HG03196 (cell line): ENCODE data around the gene C6orf163.
"Not testable (repeated sequence)": the region's sequence is repeated elsewhere in the genome, so short reads cannot be mapped to it uniquely, and the experiment has no call there.

Source experiments
- ATAC-seq: cut with Tn5 transposase; IDR thresholded peaks from one replicate; pipeline ENCODE4 v1.9.1; 2021; ENCODE audit not compliant: unreplicated experiment

The C6orf163 gene

DNA sequence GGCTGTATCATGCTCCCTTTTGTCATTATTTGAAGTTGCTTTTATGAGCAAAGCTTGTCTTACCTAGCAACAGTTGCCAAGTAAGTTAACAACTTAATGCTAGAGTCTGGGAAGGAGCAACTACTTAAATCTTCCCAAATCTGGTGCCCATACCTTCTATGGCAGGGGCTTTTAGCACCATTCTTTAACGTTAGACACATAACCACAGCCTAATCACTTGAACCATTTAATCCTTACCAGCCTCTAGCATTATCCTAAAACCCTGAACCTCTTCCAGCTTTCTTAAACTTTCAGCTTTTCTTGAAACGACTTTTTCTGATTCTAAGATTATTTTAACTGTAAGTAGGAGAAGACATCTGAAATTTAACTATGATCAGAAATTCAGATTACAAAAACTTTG is at the start of gene C6orf163:
TSS of gene C6orf163 (plus strand) at position 83 of the 400 bp plus-strand sequence. CDS start at position 370, 287 bp downstream.
- no peak for ATAC-seq

DNA sequence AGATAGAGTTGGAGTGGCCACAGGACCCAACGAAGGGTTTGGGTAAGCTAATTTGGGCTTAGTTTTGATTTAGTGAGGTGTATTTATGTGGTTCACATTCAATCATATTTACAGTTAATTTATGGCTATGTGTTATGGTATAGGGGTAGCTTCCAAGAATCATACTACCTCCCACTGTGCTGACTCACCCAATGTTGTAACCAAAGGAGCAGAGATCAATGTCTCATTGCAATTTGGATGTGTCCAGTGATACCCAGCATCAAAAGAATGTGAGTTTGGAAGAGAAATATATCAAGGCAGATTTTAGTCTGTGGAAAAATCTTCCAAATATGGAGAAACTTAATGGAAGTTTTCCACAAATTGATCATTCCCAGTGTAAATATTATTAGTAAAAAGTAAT is 47.5 kb upstream of the C6orf163 start:
- ATAC-seq, result no peak

DNA sequence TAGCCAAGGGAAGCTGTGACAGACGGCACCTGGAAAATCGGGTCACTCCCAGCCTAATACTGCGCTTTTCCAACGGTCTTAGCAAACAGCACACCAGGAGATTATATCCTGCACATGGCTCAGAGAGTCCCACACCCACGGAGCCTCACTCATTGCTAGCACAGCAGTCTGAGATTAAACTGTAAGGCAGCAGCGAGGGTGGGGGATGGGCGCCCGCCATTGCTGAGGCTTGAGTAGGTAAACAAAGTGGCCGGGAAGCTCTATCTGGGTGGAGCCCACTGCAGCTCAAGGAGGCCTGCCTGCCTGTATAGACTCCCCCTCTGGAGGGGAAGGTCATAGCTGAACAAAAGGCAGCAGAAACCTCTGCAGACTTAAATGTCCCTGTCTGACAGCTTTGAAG is 43.3 kb upstream of the C6orf163 start:
- not testable (repeated sequence) for ATAC-seq

DNA sequence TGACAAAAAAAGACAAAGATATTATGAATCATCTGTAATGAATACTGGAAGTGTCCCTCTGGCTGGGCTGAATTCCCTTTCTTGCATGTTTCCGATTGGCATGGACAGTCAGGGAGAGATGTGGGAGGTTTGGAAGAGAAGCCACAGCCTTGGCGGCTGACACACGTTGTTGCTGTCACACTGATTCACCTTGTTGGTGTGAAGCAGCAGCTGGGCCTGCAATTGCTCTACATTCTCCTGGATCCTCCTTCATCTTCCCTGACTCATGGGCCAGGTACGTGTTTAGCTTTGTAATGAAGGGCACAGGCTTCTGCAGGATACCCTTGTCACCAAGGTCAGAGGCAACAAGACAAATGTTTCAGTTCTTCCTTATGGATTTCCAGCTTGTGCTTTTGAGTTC is 35.6 kb upstream of the C6orf163 start:
- no peak for ATAC-seq

DNA sequence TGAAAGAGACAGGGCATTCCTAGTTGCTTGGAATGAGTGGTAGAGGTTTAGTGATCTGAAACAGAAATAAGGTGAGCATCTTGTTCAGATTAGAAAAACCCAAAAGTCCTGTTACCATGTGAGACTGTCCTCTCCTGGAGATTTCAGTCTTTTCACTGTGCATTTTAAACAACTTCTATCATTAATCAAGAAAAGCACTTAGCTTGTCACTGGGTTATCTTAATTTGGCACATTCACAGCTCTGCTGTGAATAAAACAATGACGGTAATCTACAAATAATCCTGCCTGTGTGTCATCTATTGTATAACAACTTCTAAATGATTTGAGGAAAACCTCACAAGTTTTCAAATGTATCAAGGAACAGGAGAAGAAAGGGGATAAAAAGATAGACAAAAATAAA is 31.8 kb upstream of the C6orf163 start:
- ATAC-seq, result no peak

DNA sequence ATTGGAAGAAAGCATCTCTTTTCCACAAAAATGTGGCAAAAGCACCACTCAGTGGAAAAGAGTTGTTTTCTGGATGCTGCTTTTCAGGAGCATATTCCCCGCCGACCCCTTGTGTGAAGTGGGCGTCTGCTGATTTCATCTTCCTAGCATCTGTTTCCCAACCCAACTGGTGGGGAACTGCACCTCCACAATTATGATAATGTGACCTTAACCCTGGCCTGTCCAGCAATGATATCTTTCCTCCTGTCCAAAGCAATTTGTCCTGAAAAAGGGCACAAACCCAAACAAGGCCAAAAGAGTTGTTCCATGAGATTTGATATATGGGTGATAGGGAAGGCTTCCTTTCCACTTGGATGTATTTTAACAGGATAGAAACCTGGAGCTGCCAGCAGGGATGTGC is 29.5 kb upstream of the C6orf163 start:
- ATAC-seq, result no peak

DNA sequence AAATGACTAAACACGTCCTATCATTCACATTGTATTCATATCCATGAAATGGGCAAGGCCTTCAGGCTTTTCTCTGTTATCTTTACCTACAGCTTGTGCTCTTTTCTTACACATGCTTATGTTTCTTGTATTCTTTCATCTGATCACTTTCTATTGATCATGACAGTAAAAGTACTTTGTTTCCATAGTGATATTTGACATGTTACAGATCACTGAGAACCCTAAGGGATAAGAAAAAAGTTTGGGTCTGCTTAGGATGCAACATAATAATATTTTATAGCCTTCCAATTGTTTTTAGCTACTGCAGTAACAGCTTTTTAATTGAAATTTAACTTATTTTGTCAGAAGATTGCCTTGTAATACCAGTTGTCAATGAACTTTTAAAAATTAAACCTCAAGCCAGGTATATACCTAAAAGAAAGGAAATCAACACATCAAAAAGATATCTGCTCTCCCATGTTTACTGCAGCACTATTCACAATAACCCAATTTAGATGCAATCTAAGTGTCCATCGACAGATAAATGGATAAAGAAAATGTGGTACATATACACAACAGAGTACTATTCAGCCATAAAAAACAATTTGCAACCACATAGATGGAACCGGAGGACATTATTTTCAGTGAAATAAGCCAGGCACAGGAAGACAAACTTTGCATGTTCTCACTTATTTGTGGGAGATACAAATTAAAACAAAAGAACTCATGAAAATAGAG is 25.2 kb upstream of the C6orf163 start:
- no peak for ATAC-seq

DNA sequence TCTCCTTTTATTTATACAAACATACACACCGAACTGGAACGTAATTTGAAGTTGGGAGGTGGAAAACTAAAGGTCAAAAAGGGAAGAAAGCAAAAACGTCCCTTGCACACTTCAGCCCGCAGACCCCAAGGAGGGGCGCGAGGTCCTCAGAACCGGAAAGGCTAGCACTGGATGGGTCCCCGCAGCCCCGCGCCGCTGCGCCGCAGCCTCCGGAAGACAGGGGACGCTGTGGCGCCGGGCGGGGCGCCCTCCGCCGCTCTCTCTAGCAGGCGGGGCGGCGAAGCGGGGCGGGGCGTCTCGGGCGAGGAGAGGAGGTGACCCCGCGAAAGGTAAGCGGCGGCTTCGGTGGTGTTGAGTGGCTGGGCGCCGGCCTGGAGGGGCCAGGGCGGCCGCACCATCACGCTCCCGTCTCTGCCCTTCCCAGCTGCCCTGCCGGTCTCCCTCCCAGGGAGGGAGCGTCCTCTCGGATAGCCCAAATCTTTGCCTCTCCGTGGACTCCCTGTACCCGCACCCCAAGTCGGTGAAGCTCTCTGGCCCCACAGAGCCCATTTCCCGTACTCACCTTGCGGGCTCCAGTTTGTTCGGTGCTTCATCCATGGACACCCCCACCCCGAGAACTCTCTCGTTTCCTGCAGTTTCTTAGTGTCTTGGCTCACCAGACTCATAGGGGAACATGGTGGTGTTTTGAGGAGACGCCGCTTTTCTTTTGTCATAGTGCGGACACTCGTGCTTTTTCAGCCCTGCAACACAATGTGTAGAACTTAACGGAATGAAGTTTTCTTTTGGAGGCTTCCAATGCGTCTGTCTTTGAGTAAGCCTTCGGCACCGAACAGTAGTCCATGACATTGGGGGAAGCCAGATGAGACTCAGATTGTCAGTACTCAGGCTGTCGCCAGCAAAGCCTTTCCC is 22.1 kb upstream of the C6orf163 start, which contains the start of gene SMIM8:
TSS of gene SMIM8 (plus strand) at position 285 of the 909 bp plus-strand sequence. CDS start 14,444 bp downstream, outside the sequence.
- ATAC-seq, result peak; percentile 99

DNA sequence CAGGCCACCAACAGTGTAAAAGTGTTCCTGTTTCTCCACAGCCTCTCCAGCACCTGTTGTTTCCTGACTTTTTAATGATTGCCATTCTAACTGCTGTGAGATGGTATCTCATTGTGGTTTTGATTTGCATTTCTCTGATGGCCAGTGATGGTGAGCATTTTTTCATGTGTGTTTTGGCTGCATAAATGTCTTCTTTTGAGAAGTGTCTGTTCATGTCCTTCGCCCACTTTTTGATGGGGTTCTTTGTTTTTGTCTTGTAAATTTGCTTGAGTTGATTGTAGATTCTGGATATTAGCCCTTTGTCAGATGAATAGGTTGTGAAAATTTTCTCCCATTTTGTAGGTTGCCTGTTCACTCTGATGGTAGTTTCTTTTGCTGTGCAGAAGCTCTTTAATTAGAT is 20.7 kb upstream of the C6orf163 start:
- not testable (repeated sequence) for ATAC-seq

DNA sequence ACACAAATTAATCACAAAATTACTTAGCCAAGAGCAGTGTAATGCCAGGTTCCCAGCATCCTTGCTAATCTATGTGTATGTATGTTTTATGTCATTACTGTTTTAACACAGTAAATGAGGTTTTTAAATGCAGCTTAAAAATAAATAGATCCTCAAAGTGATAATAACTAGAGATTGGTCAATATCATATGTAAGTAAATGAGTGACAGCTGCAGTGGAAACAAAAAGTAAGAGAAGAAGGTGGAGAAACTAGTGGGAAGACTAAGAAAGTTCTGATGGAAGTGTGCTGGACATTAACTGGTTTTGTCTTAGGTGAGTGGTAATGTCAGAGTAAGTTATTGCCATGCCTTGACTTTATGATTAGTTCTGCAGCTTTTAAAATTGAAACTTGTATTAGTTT is 13.7 kb upstream of the C6orf163 start:
- ATAC-seq, result no peak

DNA sequence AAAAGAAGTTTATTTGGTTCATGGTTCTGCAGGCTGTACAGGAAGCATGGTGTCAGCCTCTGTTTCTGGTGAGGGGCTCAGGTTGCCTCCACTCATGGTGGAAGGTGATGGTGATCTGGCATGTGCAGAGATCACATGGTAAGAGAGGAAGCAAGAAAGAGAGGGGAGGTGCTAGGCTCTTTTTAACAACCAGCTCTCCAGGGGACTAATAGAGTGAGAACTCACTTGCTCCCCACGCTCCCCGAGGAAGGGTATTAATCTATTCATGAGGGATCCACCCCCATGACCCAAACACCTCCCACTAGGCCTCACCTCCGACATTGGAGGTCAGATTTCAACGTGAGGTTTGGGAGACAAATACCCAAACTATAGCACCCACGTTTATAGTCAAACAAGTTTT is 11.6 kb upstream of the C6orf163 start:
- no peak for ATAC-seq

DNA sequence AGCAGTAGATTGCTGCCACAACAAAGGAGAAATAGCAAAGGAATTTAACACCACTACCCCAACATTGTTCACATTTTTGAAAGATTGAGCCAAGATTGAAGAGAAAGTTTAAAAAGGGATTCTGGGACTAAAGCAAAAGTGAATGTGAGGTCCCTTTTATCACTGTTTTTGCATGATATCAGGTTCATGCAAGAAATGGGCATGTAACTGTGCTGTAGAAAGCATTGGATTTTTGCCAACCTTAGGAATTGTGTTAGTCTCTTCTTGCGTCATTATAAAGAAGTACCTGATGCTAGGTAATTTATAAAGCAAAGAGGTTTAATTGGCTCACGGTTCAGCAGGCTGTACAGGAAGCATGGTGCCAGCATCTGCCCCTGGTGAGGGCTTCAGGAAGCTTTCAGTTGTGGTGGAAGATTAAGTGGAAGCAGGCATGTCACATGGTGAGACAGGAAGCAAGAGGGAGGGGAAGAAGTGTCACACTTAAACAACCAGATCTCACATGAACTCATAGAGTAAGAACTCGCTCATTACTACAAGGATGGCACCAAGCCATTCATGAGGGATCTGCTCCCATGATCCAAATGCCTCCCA is 10.9 kb upstream of the C6orf163 start:
- no peak for ATAC-seq

DNA sequence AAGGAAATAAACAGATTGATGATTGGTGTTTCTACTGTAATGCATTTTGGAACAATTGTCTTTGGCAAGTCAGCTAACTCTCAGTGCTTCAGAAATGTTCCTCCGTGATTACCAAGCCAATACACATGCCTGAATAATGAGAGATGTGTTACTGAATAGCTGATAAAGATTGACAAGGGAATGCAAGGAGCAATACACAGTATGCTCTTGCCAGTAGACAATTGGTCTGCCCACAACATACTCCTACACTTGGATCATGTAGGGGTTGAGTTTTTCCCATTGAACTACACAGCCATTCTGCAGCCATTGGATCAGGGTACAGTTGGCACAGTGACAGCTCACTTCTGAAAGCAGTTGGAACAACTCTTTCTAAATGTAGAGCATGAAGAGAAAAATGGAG is 9.9 kb upstream of the C6orf163 start:
- ATAC-seq, result no peak

DNA sequence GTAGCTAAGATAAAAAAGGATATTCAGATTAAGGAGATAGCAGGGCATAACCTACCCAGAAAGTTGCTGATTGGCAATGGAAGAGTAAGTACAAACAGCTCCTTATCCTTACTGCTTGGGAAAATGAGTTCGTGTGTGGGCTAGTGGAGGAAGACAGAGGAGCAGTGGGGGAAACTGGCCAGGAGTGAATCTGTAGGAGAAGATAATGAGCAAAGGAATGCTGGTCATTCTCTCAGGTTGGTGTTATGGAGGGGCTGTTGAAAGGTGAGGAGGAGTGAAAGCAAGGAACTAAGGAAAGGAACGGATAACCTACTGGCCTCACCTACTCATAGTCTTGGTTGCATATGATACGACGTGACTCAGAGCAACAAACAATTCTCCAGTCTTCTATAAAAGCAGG is 8.2 kb upstream of the C6orf163 start:
- no peak for ATAC-seq

DNA sequence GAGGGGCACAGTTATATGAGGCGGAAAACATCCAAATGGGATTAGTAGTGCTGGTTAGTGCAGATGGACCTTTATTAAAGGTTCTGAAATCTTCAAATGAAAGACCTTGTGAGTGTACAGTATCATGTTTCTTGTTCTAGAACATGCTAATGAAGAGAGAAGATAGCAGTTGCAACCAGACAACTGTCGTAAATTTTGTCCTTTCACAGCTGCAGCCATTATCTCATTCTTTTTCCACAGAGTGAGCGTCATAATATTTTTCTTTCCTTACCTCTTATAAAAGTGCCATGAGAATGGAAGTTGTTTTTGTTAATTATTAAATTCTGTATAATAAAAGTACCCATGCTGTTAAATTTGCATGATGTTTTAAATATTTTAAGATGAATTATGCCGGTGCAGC is 4.4 kb upstream of the C6orf163 start:
- ATAC-seq, result no peak

DNA sequence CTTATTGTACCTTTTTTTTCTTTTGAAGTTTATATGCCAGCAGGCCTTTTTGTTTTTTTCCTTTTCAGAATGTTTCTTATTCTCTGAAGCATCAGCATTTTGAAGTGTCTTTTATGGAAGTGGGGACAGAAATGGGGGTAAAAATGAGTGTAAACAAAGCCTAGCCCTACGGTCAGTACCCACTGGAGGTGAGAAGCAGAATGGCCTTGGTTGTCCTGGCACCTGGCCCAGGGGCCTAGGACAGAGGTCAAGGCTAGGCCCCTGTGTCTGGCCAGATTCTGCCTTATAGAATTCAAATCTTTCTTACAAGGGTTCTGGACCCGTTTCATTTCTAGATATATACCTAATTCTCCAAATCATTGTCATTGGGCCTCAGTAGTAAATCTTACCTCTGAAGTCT is 3.5 kb upstream of the C6orf163 start:
- no peak for ATAC-seq

DNA sequence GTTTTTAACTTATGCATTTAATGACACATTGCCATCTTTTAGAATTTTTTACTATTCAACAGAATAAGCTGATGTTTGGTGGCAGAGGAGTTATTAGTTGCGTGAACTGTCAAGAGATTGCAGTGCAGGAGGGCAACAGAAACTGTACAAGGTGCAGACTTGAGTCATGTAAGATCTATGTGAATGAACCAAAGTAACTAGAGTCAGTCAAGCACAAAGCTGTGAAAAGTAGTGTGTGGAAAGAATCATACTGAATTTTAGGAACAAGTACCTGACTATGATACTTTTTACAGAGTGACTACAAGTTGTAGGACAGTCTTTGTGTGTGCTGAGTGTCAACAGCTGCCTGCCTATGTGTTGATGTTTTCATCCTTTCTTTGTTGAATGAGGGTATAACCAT is 2.7 kb upstream of the C6orf163 start:
- ATAC-seq, result peak; percentile 83

DNA sequence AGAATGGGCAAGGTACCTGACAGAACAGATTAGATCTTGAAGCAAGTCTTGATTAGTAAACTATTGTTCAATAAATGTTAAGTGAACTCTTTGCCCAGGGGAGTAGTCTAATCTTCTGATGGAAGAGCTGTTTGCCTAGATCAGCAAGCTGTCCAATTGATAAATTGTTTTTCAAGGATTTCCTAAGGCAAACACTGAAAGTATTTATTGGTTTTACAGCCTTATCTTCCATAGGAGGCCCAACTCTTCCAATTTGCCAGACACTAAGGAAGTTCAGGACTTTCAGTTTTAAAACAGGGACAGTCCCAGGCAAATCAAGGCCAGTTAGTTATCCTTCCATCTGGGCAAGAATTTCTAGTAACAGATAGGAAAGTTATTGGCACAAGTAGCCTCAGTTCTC is 1.8 kb upstream of the C6orf163 start:
- no peak for ATAC-seq

DNA sequence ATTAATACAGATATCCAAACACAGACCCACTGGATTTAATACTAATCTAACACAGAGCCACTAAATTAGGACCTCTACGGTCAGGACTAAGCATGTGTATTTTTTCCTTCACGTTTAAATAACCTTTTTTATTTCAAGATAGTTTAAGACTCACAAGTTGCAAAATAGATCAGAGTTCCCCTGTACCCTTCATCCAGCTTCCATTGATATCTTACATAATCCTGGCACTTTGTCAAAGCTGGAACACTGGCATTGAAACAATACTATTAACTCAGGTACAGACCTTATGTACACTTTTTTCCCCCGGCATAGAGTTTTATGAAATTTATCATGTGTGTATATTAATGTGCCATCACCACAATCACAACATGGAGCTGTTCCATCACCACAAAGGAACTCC is 2.1 kb downstream of the C6orf163 start:
- ATAC-seq, result no peak

DNA sequence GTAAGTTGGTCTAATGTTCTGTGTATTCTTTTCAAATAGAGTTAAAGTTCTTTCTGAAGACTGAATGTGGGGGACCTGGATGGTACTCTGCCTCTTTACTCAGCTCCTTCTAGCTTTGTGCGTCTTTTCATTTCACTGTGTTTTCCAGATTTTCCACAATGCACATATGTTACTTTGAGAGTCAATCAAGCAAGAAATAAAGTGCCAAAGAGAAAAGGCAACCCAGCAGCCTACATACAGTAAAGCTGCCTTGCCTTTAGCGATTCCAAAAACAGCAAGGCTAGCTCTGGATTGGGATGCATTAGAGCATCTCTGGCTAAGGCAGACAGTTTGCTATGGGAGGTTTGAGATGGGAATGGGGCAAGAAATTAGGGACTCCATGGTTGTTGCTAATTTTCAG is 5.3 kb downstream of the C6orf163 start:
- ATAC-seq, result no peak

DNA sequence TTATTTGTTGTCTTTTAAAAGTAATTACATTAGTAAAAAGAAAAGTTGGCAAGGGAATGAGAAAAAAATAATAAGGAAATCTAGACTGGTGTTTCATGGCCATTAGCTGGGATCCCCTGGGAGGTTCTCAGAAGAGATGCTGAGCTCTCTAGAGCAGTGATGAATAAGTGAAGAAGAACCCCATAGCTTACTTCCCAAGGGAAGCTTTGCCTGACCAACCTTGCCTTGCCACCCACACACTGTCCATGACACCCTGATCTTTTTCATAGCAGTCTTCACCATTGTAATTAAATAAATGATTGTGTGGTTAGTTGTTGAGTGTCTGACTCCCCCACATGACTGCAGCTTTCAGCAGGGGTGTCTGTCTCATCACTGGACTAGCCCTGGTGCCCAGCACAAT is 5.9 kb downstream of the C6orf163 start:
- no peak for ATAC-seq

DNA sequence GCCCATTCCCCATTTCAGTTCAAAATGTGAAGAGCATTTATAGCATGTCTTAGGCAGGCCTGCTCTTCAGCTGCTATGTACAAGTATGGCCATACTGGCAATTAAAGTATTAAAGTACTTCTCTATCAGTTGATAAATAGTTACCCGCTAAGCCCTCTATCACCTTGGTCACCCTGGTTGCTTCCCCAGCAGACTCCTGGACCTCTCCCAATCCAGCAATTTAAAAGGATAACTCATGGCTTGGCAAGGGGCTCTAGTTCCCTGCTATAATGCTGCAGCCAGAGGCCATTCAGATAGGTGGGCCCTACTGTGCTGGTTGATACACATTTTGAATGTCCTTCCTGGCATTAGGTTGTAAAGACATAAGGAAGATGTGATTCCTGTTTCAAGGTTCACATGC is 7.0 kb downstream of the C6orf163 start:
- ATAC-seq, result no peak
